Calu3 (cell line): ENCODE measurements around the gene PEX10. TPM values are rescaled to one million over a fixed set of nuclear protein-coding genes. Genes with fewer than 3 reads are reported as not detected.

Experiments
- BruUV-seq: library from RNA; stranded (reverse); fragments of 400-500 nt; replicated peaks from 2 replicates; lab custom pipeline; 2021; lab: Mats Ljungman, UMichigan
- CTCF ChIA-PET: fragments of 300-600 bp; sonication (Branson Sonifier 250); formaldehyde crosslinking; loops from one replicate; lab custom pipeline; 2022; ENCODE audit warnings: antibody characterized with exemption; lab: Charles Lee
- DNase-seq: peaks from one replicate; pipeline ENCODE4 v3.0.0; 2022
- H3K27ac Mint-ChIP-seq: one replicate; pipeline ENCODE4 v1.8.0; 2022; ENCODE audit warnings: mixed read lengths; ENCODE audit not compliant: unreplicated experiment
- H3K27me3 Mint-ChIP-seq: one replicate; pipeline ENCODE4 v1.8.0; 2022; ENCODE audit warnings: mixed read lengths; ENCODE audit not compliant: unreplicated experiment
- H3K36me3 Mint-ChIP-seq: one replicate; pipeline ENCODE4 v1.8.0; 2022; ENCODE audit warnings: mild to moderate bottlenecking, moderate library complexity, mixed read lengths; ENCODE audit not compliant: insufficient read depth, unreplicated experiment
- H3K4me1 Mint-ChIP-seq: one replicate; pipeline ENCODE4 v1.8.0; 2022; ENCODE audit warnings: mild to moderate bottlenecking, low read depth, mixed read lengths; ENCODE audit not compliant: unreplicated experiment
- H3K4me3 Mint-ChIP-seq: one replicate; pipeline ENCODE4 v1.8.0; 2022; ENCODE audit warnings: mild to moderate bottlenecking, low read depth, moderate library complexity, mixed read lengths; ENCODE audit not compliant: unreplicated experiment
- H3K9me3 Mint-ChIP-seq: one replicate; pipeline ENCODE4 v1.8.0; 2022; ENCODE audit warnings: low read depth, mixed read lengths; ENCODE audit not compliant: unreplicated experiment
- intact Hi-C: fragments of 100-400 bp; cut with micrococcal nuclease; formaldehyde crosslinking; loops from one replicate; pipeline ENCODE4 v1.10.0; 2022; ENCODE audit not compliant: unreplicated experiment
- total RNA-seq: library from RNA; stranded (reverse); gene quantifications from 2 replicates; pipeline ENCODE4 v1.2.3, GENCODE V29; 2022
- TF ChIP-seq, protein P1 (sequence below): fragments of 200-600 bp; IDR thresholded peaks from one replicate; pipeline ENCODE4 v1.8.0; 2022; ENCODE audit warnings: antibody characterized with exemption; ENCODE audit not compliant: unreplicated experiment

Gene PEX10
- total RNA-seq, 1 experiment from 2014 or later = 24.0 TPM

- no peaks in the 10 kb centered on the region for H3K9me3 Mint-ChIP-seq
- BruUV-seq = no TSS peak
- H3K36me3 Mint-ChIP-seq = peaks cover 3% of the 10 kb centered on the region
- CTCF ChIA-PET = interaction anchor here (1.3 kb wide), 1 partner anchor 30 kb away, joined by 4 read pairs; no protein-coding TSS in a partner anchor
- peaks cover 33% of the 10 kb centered on the region for H3K27me3 Mint-ChIP-seq
- H3K4me3 Mint-ChIP-seq = no peak overlapping the region
- no peaks in the 10 kb centered on the region for H3K4me1 Mint-ChIP-seq
- TF ChIP-seq, protein P1, sequence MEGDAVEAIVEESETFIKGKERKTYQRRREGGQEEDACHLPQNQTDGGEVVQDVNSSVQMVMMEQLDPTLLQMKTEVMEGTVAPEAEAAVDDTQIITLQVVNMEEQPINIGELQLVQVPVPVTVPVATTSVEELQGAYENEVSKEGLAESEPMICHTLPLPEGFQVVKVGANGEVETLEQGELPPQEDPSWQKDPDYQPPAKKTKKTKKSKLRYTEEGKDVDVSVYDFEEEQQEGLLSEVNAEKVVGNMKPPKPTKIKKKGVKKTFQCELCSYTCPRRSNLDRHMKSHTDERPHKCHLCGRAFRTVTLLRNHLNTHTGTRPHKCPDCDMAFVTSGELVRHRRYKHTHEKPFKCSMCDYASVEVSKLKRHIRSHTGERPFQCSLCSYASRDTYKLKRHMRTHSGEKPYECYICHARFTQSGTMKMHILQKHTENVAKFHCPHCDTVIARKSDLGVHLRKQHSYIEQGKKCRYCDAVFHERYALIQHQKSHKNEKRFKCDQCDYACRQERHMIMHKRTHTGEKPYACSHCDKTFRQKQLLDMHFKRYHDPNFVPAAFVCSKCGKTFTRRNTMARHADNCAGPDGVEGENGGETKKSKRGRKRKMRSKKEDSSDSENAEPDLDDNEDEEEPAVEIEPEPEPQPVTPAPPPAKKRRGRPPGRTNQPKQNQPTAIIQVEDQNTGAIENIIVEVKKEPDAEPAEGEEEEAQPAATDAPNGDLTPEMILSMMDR = no peak
- intact Hi-C loops = no loop called here
- DNase-seq = no peak
- no peak overlapping the region for H3K27ac Mint-ChIP-seq
These were observed 33.5 kb upstream of the PEX10 start for GRCh38 chr1:2445823-2446215.

GRCh38 chr1:2445162-2445822 lies 32.9 kb upstream of the PEX10 start:
- Mint-ChIP-seq H3K27me3 (peaks cover 34% of the 10 kb centered on the region), H3K36me3 (peaks cover 3% of the 10 kb centered on the region), H3K9me3 (no peaks in the 10 kb centered on the region), H3K4me3 (no peak overlapping the region), H3K4me1 (no peaks in the 10 kb centered on the region), H3K27ac (no peak overlapping the region)
- intact Hi-C loops = no loop called here
- TF ChIP-seq, protein P1 = no peak
- no TSS peak for BruUV-seq
- no peak for DNase-seq
- CTCF ChIA-PET = interaction anchor here (1.3 kb wide), 1 partner anchor 29 kb away, joined by 4 read pairs; no protein-coding TSS in a partner anchor

- Mint-ChIP-seq H3K36me3 (peaks cover 3% of the 10 kb centered on the region), H3K27ac (no peak overlapping the region), H3K9me3 (no peaks in the 10 kb centered on the region), H3K4me3 (no peak overlapping the region), H3K27me3 (peaks cover 34% of the 10 kb centered on the region), H3K4me1 (no peaks in the 10 kb centered on the region)
- no peak for DNase-seq
- intact Hi-C loops = no loop called here
- CTCF ChIA-PET = no interaction called here
- no TSS peak for BruUV-seq
- TF ChIP-seq, protein P1 = no peak
These were observed 31.8 kb upstream of the PEX10 start for GRCh38 chr1:2444138-2444591.

DNA sequence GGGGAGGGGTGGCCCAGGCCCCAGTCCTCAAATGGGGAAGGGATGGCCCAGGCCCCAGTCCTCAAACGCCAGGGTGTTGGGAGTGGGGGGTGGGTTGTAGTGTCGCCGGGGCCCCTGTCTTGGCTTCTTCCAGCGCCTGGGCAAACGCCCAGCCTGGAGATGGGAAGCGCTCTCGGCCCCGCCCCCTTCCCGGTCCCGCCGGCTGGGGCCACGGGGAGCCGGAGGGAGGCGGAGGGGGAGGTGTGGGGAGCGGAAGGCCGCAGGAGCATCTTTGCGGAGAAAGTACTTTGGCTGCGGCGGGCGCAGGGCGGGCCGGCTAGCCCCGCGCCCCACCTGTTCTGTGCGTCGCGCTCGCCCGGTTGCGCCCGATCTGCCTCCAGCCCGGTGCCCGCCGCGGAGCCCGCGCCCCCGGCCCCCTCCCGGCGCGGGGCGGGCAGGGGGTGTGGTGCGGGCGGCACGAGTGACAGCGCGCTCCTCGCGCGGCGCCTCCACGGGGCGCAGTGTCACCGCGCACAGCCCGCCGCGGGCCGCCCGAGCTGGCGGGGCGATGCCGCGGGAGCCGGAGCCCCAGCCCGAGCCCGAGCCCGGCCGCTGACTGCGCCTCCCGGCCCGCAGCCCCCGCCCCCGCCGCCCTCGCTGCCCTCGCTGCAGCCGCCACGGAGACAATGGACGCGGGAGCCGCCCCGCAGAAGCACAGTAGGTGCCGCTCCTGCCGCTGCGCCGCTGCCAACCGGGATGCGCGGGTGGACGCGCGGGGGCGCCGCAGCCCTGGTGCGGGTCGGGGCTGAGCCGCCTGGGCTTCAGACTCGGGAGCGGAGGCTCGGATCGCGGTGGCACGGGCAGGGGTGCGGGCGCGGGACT lies 31.1 kb upstream of the PEX10 start:
- H3K4me1 Mint-ChIP-seq = no peaks in the 10 kb centered on the region
- no peak overlapping the region for H3K27ac Mint-ChIP-seq
- CTCF ChIA-PET = no interaction called here
- peaks cover 3% of the 10 kb centered on the region for H3K36me3 Mint-ChIP-seq
- H3K4me3 Mint-ChIP-seq = no peak overlapping the region
- TF ChIP-seq, protein P1 = no peak
- H3K9me3 Mint-ChIP-seq = no peaks in the 10 kb centered on the region
- no TSS peak for BruUV-seq
- peaks cover 35% of the 10 kb centered on the region for H3K27me3 Mint-ChIP-seq
- intact Hi-C loops = no loop called here
- no peak for DNase-seq
